Endothelial cell of umbilical vein (primary cell): ENCODE measurements around the gene HSPG2. TPM values are rescaled to one million over a fixed set of nuclear protein-coding genes. Genes with fewer than 3 reads are reported as not detected.

Experiments used
- BruUV-seq: library from RNA; stranded (reverse); fragments of 400-500 nt; replicated peaks from 2 replicates; lab custom pipeline; 2021; lab: Mats Ljungman, UMichigan
- CTCF ChIA-PET: fragments of 300-600, 350-600 bp; sonication (Branson Sonifier 250); formaldehyde crosslinking; loops from one replicate; lab custom pipeline; 2021; ENCODE audit warnings: antibody characterized with exemption, inconsistent platforms; lab: Charles Lee
- POLR2A ChIA-PET: fragments of 300-600, 350-600 bp; sonication (Branson Sonifier 250); formaldehyde crosslinking; loops from one replicate; lab custom pipeline; 2021; ENCODE audit warnings: antibody characterized with exemption, inconsistent platforms; lab: Charles Lee
- DNase-seq: peaks from one replicate; pipeline ENCODE4 v3.0.0-alpha.2; 2011; ENCODE audit warnings: low read depth, low spot score
- FAIRE-seq: peaks from 2 replicates; lab custom pipeline; 2011; peaks lifted over from hg19 to GRCh38; lab: Jason Lieb, UNC
- H2AFZ ChIP-seq: 2 replicates; pipeline ENCODE4 v1.6.0; 2012; ENCODE audit warnings: low read depth, low read length, control low read depth, inconsistent platforms
- H3K27ac ChIP-seq: 2 replicates; pipeline ENCODE4 v1.5.1; 2011; ENCODE audit warnings: low read depth, mild to moderate bottlenecking, control low read depth, low read length, moderate library complexity; ENCODE audit not compliant: insufficient read depth
- H3K27me3 ChIP-seq, 2 experiments: 2 replicates each; pipeline versions ENCODE4 v1.6.0 to v1.6.1; 2011; ENCODE audit warnings: low read length in 2 of 2, mixed read lengths in 1 of 2; ENCODE audit not compliant: control insufficient read depth in 2 of 2, insufficient read depth in 2 of 2
- H3K36me3 ChIP-seq, 2 experiments: 2 replicates in 1 of 2; 3 replicates in 1 of 2; pipeline ENCODE4 v1.5.1; 2011; ENCODE audit warnings: low read length in 2 of 2, mild to moderate bottlenecking in 1 of 2, moderate library complexity in 1 of 2; ENCODE audit not compliant: control insufficient read depth in 2 of 2, insufficient read depth in 2 of 2; ENCODE audit errors: extremely low read depth in 1 of 2
- H3K4me1 ChIP-seq: 3 replicates; pipeline ENCODE4 v1.5.1; 2011; ENCODE audit warnings: mild to moderate bottlenecking, low read length; ENCODE audit not compliant: control insufficient read depth, insufficient read depth; ENCODE audit errors: extremely low read depth
- H3K4me2 ChIP-seq: 2 replicates; pipeline ENCODE4 v1.6.1; 2011; ENCODE audit warnings: low read length, control low read depth, mixed read lengths; ENCODE audit not compliant: insufficient read depth
- H3K4me3 ChIP-seq, 3 experiments: fragments of 200-600 bp in 1 of 3; sonication (generic), shearing (Covaris generic) in 1 of 3; replicated peaks in 1 of 3; 2 replicates each; pipeline ENCODE4 v1.5.1; 2011 to 2016; ENCODE audit warnings: control low read depth in 3 of 3, low read length in 3 of 3, mild to moderate bottlenecking in 2 of 3, inconsistent platforms in 1 of 3, low read depth in 1 of 3, moderate library complexity in 1 of 3; ENCODE audit not compliant: insufficient read depth in 1 of 3
- H3K79me2 ChIP-seq: 2 replicates; pipeline ENCODE4 v1.6.0; 2012; ENCODE audit warnings: low read length, inconsistent platforms; ENCODE audit not compliant: control insufficient read depth, insufficient read depth
- H3K9ac ChIP-seq: replicated peaks from 2 replicates; pipeline ENCODE3; 2011; ENCODE audit warnings: low read length, control low read depth; ENCODE audit not compliant: insufficient read depth; ENCODE audit errors: extremely low read depth
- H3K9me1 ChIP-seq: replicated peaks from 3 replicates; pipeline ENCODE4 v1.6.0; 2011; ENCODE audit warnings: mild to moderate bottlenecking, low read length; ENCODE audit not compliant: control insufficient read depth, insufficient read depth; ENCODE audit errors: extremely low read depth
- H3K9me3 ChIP-seq: replicated peaks from 2 replicates; pipeline ENCODE4 v1.5.1; 2012; ENCODE audit warnings: low read length, inconsistent platforms; ENCODE audit not compliant: control insufficient read depth, insufficient read depth
- H4K20me1 ChIP-seq: replicated peaks from 2 replicates; pipeline ENCODE3; 2011; ENCODE audit warnings: mild to moderate bottlenecking, low read length; ENCODE audit not compliant: control insufficient read depth, insufficient read depth; ENCODE audit errors: extremely low read depth
- EZH2 ChIP-seq: IDR thresholded peaks from 2 replicates; pipeline ENCODE4 v1.6.1; 2012; ENCODE audit warnings: borderline replicate concordance, low read depth, mild to moderate bottlenecking, moderate library complexity, low read length, inconsistent platforms; ENCODE audit not compliant: severe bottlenecking
- FOS ChIP-seq: IDR thresholded peaks from 2 replicates; pipeline ENCODE4 v1.6.1; 2011; ENCODE audit warnings: mild to moderate bottlenecking, low read length, moderate library complexity, borderline replicate concordance; ENCODE audit not compliant: insufficient read depth
- GATA2 ChIP-seq: IDR thresholded peaks from 2 replicates; pipeline ENCODE4 v1.7.0; 2011; ENCODE audit warnings: low read depth, mild to moderate bottlenecking, moderate library complexity, mixed read lengths, low read length; ENCODE audit not compliant: insufficient read length, insufficient read depth
- JUN ChIP-seq: IDR thresholded peaks from 2 replicates; pipeline ENCODE4 v1.6.1; 2011; ENCODE audit warnings: borderline replicate concordance, low read depth; ENCODE audit not compliant: insufficient read length, insufficient read depth
- MYC ChIP-seq: IDR thresholded peaks from one replicate; pipeline ENCODE4 v1.6.1; 2011; ENCODE audit warnings: mild to moderate bottlenecking, low read depth, low read length
- POLR2A ChIP-seq: IDR thresholded peaks from 2 replicates; pipeline ENCODE4 v1.6.1; 2012; ENCODE audit warnings: low read depth, mild to moderate bottlenecking, control low read depth, low read length
- POLR2AphosphoS5 ChIP-seq: IDR thresholded peaks from 2 replicates; pipeline ENCODE4 v1.6.1; 2012; ENCODE audit warnings: low read depth, mild to moderate bottlenecking, control low read depth, low read length, moderate library complexity; ENCODE audit not compliant: insufficient read depth
- dilution Hi-C: fragments of 300-500 bp; cut with MboI; formaldehyde crosslinking; loops from one replicate; pipeline ENCODE4 v1.15.0; 2019; ENCODE audit warnings: low sequenced_read_pairs; ENCODE audit not compliant: extremely low pct_ligation_motif_present
- intact Hi-C: fragments of 100-400 bp; cut with micrococcal nuclease; formaldehyde crosslinking; loops from one replicate; pipeline ENCODE4 v1.10.0; 2022
- polyA plus RNA-seq, 4 experiments: library from polyadenylated mRNA; depleted of rRNA in 3 of 4; stranded (reverse) in 3 of 4; unstranded in 1 of 4; fragments of >200 nt; gene quantifications; 2 replicates each; pipeline versions ENCODE4 v1.2.1 to v1.2.3, GENCODE V29; 2011 to 2012; ENCODE audit warnings: missing spikeins in 1 of 4
- total RNA-seq: library from RNA; stranded (reverse); gene quantifications from 2 replicates; pipeline ENCODE4 v1.2.3, GENCODE V29; 2021
- TF ChIP-seq, protein P1 (sequence below): IDR thresholded peaks from 2 replicates; pipeline ENCODE4 v1.6.1; 2011; ENCODE audit not compliant: insufficient read depth, insufficient read length
- TF ChIP-seq, protein P2 (sequence below), 2 donors: IDR thresholded peaks; 1 replicate in 1 of 2; 2 replicates in 1 of 2; pipeline ENCODE4 v1.5.1; 2011; ENCODE audit warnings: low read length in 2 of 2, mild to moderate bottlenecking in 2 of 2, moderate library complexity in 2 of 2, control low read depth in 1 of 2, inconsistent platforms in 1 of 2, low read depth in 1 of 2; ENCODE audit not compliant: insufficient read depth in 1 of 2; ENCODE audit errors: extremely low read depth in 1 of 2

Gene HSPG2
- total and polyA plus RNA-seq, 2 donors (not counting 3 experiments of a cell fraction or from before 2014, with no cell fraction given): 734 to 3,499 TPM

DNA sequence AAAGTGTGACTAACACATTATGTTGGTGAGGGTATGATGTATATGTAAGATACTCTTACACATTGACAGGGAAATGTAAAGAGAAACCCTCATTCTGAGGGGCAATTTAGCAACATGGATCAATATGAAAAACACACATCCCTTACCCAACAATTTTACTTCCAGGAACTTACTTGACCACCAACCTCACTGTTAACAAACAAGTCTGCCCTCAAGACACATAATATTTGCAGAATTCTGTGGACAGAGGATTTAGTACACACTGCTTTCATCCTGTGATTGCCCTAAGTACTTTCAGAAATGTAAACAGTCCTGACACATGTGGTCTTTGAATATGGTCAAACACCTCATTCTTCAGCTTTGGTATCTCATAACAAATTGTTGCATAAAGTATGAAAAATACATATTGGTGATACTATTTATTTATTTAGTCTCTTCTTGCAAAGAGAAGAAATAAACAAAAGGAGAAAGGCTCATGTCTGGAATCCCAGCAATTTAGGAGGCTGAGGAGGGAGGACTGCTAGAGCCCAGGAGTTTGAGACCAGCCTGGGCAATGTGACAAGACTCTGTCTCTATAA lies 161.0 kb downstream of the HSPG2 start:
- TF ChIP-seq POLR2A (no peak), POLR2AphosphoS5 (no peak), EZH2 (no peak), GATA2 (no peak), FOS (no peak), JUN (no peak), MYC (no peak)
- TF ChIP-seq, protein P1, sequence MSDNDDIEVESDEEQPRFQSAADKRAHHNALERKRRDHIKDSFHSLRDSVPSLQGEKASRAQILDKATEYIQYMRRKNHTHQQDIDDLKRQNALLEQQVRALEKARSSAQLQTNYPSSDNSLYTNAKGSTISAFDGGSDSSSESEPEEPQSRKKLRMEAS: no peak
- TF ChIP-seq, protein P2, sequence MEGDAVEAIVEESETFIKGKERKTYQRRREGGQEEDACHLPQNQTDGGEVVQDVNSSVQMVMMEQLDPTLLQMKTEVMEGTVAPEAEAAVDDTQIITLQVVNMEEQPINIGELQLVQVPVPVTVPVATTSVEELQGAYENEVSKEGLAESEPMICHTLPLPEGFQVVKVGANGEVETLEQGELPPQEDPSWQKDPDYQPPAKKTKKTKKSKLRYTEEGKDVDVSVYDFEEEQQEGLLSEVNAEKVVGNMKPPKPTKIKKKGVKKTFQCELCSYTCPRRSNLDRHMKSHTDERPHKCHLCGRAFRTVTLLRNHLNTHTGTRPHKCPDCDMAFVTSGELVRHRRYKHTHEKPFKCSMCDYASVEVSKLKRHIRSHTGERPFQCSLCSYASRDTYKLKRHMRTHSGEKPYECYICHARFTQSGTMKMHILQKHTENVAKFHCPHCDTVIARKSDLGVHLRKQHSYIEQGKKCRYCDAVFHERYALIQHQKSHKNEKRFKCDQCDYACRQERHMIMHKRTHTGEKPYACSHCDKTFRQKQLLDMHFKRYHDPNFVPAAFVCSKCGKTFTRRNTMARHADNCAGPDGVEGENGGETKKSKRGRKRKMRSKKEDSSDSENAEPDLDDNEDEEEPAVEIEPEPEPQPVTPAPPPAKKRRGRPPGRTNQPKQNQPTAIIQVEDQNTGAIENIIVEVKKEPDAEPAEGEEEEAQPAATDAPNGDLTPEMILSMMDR (IDR thresholded peaks at IDR 0.05; ENCODE audit: extremely low read depth in 1 of 2, insufficient read depth in 1 of 2, low read depth in 1 of 2, low read length in 2 of 2): no peak
- ChIA-PET POLR2A (no interaction called here), CTCF (interaction anchor here (1.2 kb wide), 1 partner anchor 11 kb away, joined by 3 read pairs; no protein-coding TSS in a partner anchor)
- peaks cover 3% of the 10 kb centered on the region for H4K20me1 ChIP-seq
- no peaks in the 10 kb centered on the region for H3K27me3 ChIP-seq
- DNase-seq: peak; percentile 38
- H3K9me3 ChIP-seq: no peaks in the 10 kb centered on the region
- H3K79me2 ChIP-seq: peaks cover 89% of the 10 kb centered on the region
- H3K9me1 ChIP-seq: no peaks in the 10 kb centered on the region
- no peak overlapping the region for H3K4me3 ChIP-seq
- intact Hi-C loops: no loop called here
- no peak overlapping the region for H2AFZ ChIP-seq
- H3K27ac ChIP-seq: no peak overlapping the region
- H3K4me1 ChIP-seq: peaks cover 23% of the 10 kb centered on the region
- no peaks in the 10 kb centered on the region for H3K36me3 ChIP-seq
- no peak for FAIRE-seq
- no peak overlapping the region for H3K9ac ChIP-seq
- BruUV-seq: no TSS peak
- dilution Hi-C loops: no loop called here
- no peak overlapping the region for H3K4me2 ChIP-seq
